Measurements from ENCODE around the gene LAMA5. TPM values are rescaled to one million over a fixed set of nuclear protein-coding genes. Genes with fewer than 3 reads are reported as not detected.

The LAMA5 gene
- total and polyA plus RNA-seq, 8 donors, result 41.4 to 278 (median 79.6) TPM

GRCh38 chr20:62266340-62266739, 100.8 kb downstream of the LAMA5 start:
- 86 to 96% (median 93%) methylated on average over 10 of the region's 10 CpGs for WGBS, 5 donors
- no peak overlapping the region for H3K27ac ChIP-seq
- intact Hi-C loops (cut with DNase I; ENCODE audit: low total_unique reads), result no loop called here
- no peak for DNase-seq
- no peaks in the 10 kb centered on the region for H3K27me3 ChIP-seq
- H3K36me3 ChIP-seq, result peaks cover 26 to 92% (median 89%) of the 10 kb centered on the region in 4 donors
- no peak overlapping the region for H3K4me3 ChIP-seq
- TF ChIP-seq POLR2AphosphoS5 (IDR thresholded peaks at IDR 0.05) (no peak), CTCF (IDR thresholded peaks at IDR 0.05) (no peak), POLR2A (IDR thresholded peaks at IDR 0.05) (no peak), EP300 (IDR thresholded peaks at IDR 0.05) (no peak)
- peaks cover 0 to 4% (median 0%) of the 10 kb centered on the region in 4 donors for H3K9me3 ChIP-seq
- no peaks in the 10 kb centered on the region for H3K4me1 ChIP-seq

- Histone ChIP-seq H3K36me3 (peaks cover 36 to 96% (median 94%) of the 10 kb centered on the region in 4 donors), H3K27ac (no peak overlapping the region), H3K4me1 (no peaks in the 10 kb centered on the region), H3K9me3 (peaks cover 0 to 4% (median 0%) of the 10 kb centered on the region in 4 donors), H3K4me3 (no peak overlapping the region), H3K27me3 (no peaks in the 10 kb centered on the region)
- no peak for DNase-seq
- TF ChIP-seq EP300 (IDR thresholded peaks at IDR 0.05), result no peak
- TF ChIP-seq CTCF (IDR thresholded peaks at IDR 0.05), result no peak
- no peak for TF ChIP-seq POLR2AphosphoS5 (IDR thresholded peaks at IDR 0.05)
- TF ChIP-seq POLR2A (IDR thresholded peaks at IDR 0.05), result no peak
- WGBS, 5 donors, result 88 to 98% (median 94%) methylated on average over 1 of the region's 1 CpG
- intact Hi-C loops (cut with DNase I; ENCODE audit: low total_unique reads), result no loop called here
Observed at GRCh38 chr20:62265365-62265764, 101.7 kb downstream of the LAMA5 start.

- H3K4me3 ChIP-seq, result no peak overlapping the region
- H3K36me3 ChIP-seq, result peaks cover 48 to 98% (median 97%) of the 10 kb centered on the region in 4 donors
- no peak overlapping the region for H3K27ac ChIP-seq
- 91 to 97% (median 95%) methylated on average over 13 to 14 of the region's 14 CpGs for WGBS, 5 donors
- TF ChIP-seq EP300 (IDR thresholded peaks at IDR 0.05), result no peak
- TF ChIP-seq POLR2AphosphoS5 (IDR thresholded peaks at IDR 0.05), result no peak
- no peak for TF ChIP-seq POLR2A (IDR thresholded peaks at IDR 0.05)
- TF ChIP-seq CTCF (IDR thresholded peaks at IDR 0.05), result no peak
- H3K4me1 ChIP-seq, result peaks cover 0 to 9% (median 3%) of the 10 kb centered on the region in 4 donors
- peaks cover 0 to 4% (median 0%) of the 10 kb centered on the region in 4 donors for H3K9me3 ChIP-seq
- intact Hi-C loops (cut with DNase I; ENCODE audit: low total_unique reads), result no loop called here
- DNase-seq, result no peak
- H3K27me3 ChIP-seq, result no peaks in the 10 kb centered on the region
Observed at GRCh38 chr20:62263396-62263795, 103.7 kb downstream of the LAMA5 start.

GRCh38 chr20:62262064-62262463, 105.0 kb downstream of the LAMA5 start:
- peaks cover 0 to 4% (median 0%) of the 10 kb centered on the region in 4 donors for H3K9me3 ChIP-seq
- H3K27me3 ChIP-seq, result no peaks in the 10 kb centered on the region
- H3K4me1 ChIP-seq, result peaks cover 0 to 13% (median 7%) of the 10 kb centered on the region in 4 donors
- intact Hi-C loops (cut with DNase I; ENCODE audit: low total_unique reads), result no loop called here
- no peak overlapping the region for H3K4me3 ChIP-seq
- WGBS, 5 donors, result 89 to 97% (median 93%) methylated on average over 10 of the region's 10 CpGs
- H3K36me3 ChIP-seq, result peaks cover 52 to 100% (median 100%) of the 10 kb centered on the region in 4 donors
- TF ChIP-seq CTCF (IDR thresholded peaks at IDR 0.05) (no peak), POLR2A (IDR thresholded peaks at IDR 0.05) (no peak), POLR2AphosphoS5 (IDR thresholded peaks at IDR 0.05) (no peak), EP300 (IDR thresholded peaks at IDR 0.05) (no peak)
- H3K27ac ChIP-seq, result no peak overlapping the region
- DNase-seq, result no peak

Measured in stomach (tissue), 9 donors.